K562 (cell line): ENCODE data around the gene ST6GALNAC2. TPM values are rescaled to one million over a fixed set of nuclear protein-coding genes. Genes with fewer than 3 reads are reported as not detected.

Source experiments
- ARHGAP35 ChIP-seq: fragments of 450-650 bp; IDR thresholded peaks from 2 replicates; pipeline ENCODE4 v1.6.1; 2018; ENCODE audit not compliant: partially characterized antibody
- CCNT2 ChIP-seq: IDR thresholded peaks from 2 replicates; pipeline ENCODE4 v1.6.1; 2011; ENCODE audit warnings: borderline replicate concordance, low read depth, mild to moderate bottlenecking, moderate library complexity, mixed read lengths, low read length; ENCODE audit not compliant: insufficient read length; ENCODE audit errors: extremely low read depth
- ELF2 ChIP-seq: fragments of 250-450 bp; sonication (Bioruptor Pico); IDR thresholded peaks from 2 replicates; pipeline ENCODE4 v1.5.0; 2021; ENCODE audit warnings: mild to moderate bottlenecking
- ERF ChIP-seq: fragments of 450-650 bp; formaldehyde crosslinking; IDR thresholded peaks from 2 replicates; pipeline ENCODE4 v1.4.0; 2020; ENCODE audit warnings: mild to moderate bottlenecking, mixed read lengths
- MAZ ChIP-seq, 2 experiments: fragments of 450-650 bp in 1 of 2; sonication (generic) in 1 of 2; formaldehyde crosslinking; IDR thresholded peaks in 1 of 2; conservative IDR thresholded peaks in 1 of 2; 2 replicates each; pipeline versions ENCODE4 v1.4.0 to v1.5.0; 2020; ENCODE audit warnings: mild to moderate bottlenecking in 1 of 2, missing genetic modification reagents in 1 of 2
- NCOR1 ChIP-seq: fragments of 450-650 bp; IDR thresholded peaks from 2 replicates; pipeline ENCODE4 v1.6.1; 2016; ENCODE audit warnings: mild to moderate bottlenecking, moderate library complexity
- PHF21A ChIP-seq: fragments of 450-650 bp; IDR thresholded peaks from 2 replicates; pipeline ENCODE4 v1.6.1; 2017; ENCODE audit warnings: low read depth, borderline replicate concordance
- POLR2B ChIP-seq: fragments of 450-650 bp; IDR thresholded peaks from 2 replicates; pipeline ENCODE4 v1.6.1; 2018; ENCODE audit warnings: low read depth; ENCODE audit not compliant: partially characterized antibody
- RAD21 ChIP-seq, 2 experiments: fragments of 250-450 bp in 1 of 2; fragments of 450-650 bp in 1 of 2; sonication (Bioruptor Pico) in 1 of 2; formaldehyde crosslinking in 1 of 2; IDR thresholded peaks in 1 of 2; conservative IDR thresholded peaks in 1 of 2; 2 replicates each; pipeline versions ENCODE4 v1.4.0 to v1.8.0; 2020 to 2022; ENCODE audit warnings: mild to moderate bottlenecking in 2 of 2, moderate library complexity in 1 of 2
- RBFOX2 ChIP-seq: fragments of 200-400 bp; formaldehyde crosslinking; IDR thresholded peaks from 2 replicates; pipeline ENCODE4 v1.6.1; 2017; ENCODE audit warnings: low read depth, mild to moderate bottlenecking, low read length, moderate library complexity
- SUPT5H ChIP-seq: fragments of 450-650 bp; IDR thresholded peaks from 2 replicates; pipeline ENCODE4 v1.6.1; 2016
- TOE1 ChIP-seq, 2 experiments: fragments of 450-650 bp in 1 of 2; sonication (generic) in 1 of 2; formaldehyde crosslinking in 1 of 2; IDR thresholded peaks; 2 replicates each; pipeline versions ENCODE4 v1.7.1 to v1.8.0; 2016 to 2022; ENCODE audit warnings: borderline replicate concordance in 2 of 2, mild to moderate bottlenecking in 2 of 2, antibody characterized with exemption in 1 of 2, inconsistent platforms in 1 of 2, low read depth in 1 of 2, missing genetic modification reagents in 1 of 2, moderate library complexity in 1 of 2
- ZNF445 ChIP-seq: fragments of 250-450 bp; sonication (Bioruptor Pico); IDR thresholded peaks from 2 replicates; pipeline ENCODE4 v1.4.0; 2020; ENCODE audit warnings: low read depth, mild to moderate bottlenecking, moderate library complexity
- polyA plus RNA-seq, 8 experiments: library from polyadenylated mRNA; depleted of rRNA in 4 of 8; stranded (reverse) in 5 of 8; unstranded in 3 of 8; fragments of >200 nt; fragmentation: Nextera tagmentation in 2 of 8; fragmentation: Illumina TruSeq in 1 of 8; extraction: Ambion mirVana in 2 of 8; extraction: Trizol in 1 of 8; gene quantifications; 2 replicates each; pipeline versions ENCODE4 v1.2.1 to v1.2.3, GENCODE V29; 2011 to 2014; ENCODE audit warnings: inconsistent platforms in 1 of 8, missing spikeins in 1 of 8
- total RNA-seq, 7 experiments: library from RNA; depleted of rRNA in 6 of 7; stranded (reverse); fragments of >200 nt in 6 of 7; fragmentation: Illumina TruSeq in 2 of 7; extraction: Trizol in 2 of 7; gene quantifications; 2 replicates each; pipeline versions ENCODE4 v1.2.1 to v1.2.3, GENCODE V29; 2011 to 2021; ENCODE audit warnings: low replicate concordance in 1 of 7
- TF ChIP-seq, protein P1 (sequence below): fragments of 250-450 bp; sonication (Bioruptor Pico); IDR thresholded peaks from 2 replicates; pipeline ENCODE4 v1.5.0; 2022; ENCODE audit warnings: mild to moderate bottlenecking
- TF ChIP-seq, protein P2 (sequence below): fragments of 250-450 bp; sonication (Bioruptor Pico); IDR thresholded peaks from 2 replicates; pipeline ENCODE4 v1.8.0; 2021; ENCODE audit warnings: moderate library complexity, mild to moderate bottlenecking, inconsistent platforms
- TF ChIP-seq, protein P3 (sequence below): IDR thresholded peaks from 2 replicates; pipeline ENCODE4 v1.6.1; 2011; ENCODE audit warnings: borderline replicate concordance, low read depth, mild to moderate bottlenecking, moderate library complexity, low read length; ENCODE audit not compliant: insufficient read depth, poor library complexity, severe bottlenecking
- TF ChIP-seq, protein P4 (sequence below), 2 experiments: fragments of 450-650 bp in 1 of 2; sonication (generic) in 1 of 2; formaldehyde crosslinking in 1 of 2; IDR thresholded peaks in 1 of 2; conservative IDR thresholded peaks in 1 of 2; 2 replicates each; pipeline versions ENCODE4 v1.6.1 to v1.8.1; 2016 to 2023; ENCODE audit warnings: mild to moderate bottlenecking in 2 of 2, moderate library complexity in 2 of 2, inconsistent platforms in 1 of 2, missing genetic modification reagents in 1 of 2

The ST6GALNAC2 gene
- total and polyA plus RNA-seq, 9 of the 15 experiments (the other 6 are each of a cell fraction or from before 2014, with no cell fraction given) = 0.18 TPM; not detected in 8

DNA sequence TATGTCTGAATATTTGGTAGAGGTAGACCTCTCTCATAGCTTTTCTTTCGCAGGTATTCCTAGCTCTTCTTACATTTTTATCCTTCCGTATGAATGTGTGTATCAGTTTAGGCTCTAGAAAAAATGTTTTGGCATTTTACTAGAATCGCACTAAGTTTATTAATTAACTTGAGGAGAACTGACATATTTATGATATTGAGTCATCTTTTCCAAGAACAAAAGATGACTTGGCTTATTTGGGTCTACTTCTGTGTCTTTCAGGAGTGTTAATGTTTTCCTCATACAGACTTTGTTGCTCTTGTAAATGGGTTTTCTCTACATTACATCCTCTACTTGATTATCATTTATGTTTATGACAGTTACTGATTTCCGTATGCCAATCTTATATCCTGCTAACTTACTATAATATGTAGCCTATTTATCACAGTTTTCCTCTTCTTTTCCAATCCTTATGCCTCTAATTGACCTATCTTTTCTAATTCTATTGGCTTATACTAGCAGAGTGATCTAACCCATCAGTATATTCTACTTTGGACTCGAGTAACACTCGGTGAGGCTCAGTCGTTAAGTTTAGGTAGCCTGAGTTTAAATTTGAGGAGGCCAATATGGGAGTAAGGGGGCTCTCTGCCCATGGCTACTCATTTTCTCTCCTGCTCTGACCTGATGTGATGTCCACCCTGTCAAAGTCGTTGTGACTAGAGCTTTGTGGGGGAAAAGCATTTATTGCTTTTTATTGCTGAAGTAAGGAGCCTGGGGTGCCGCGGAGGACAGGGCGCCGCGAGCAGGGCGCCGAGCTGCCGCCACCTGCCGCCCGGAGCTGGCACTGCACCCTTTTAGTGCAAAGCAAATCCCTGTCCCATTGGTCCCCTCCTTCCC, 37.8 kb upstream of the ST6GALNAC2 start (continued):
- TF ChIP-seq PHF21A (no peak), TOE1 (IDR thresholded peaks at IDR 0.05; ENCODE audit: borderline replicate concordance) (0 out of 2 replicates have a peak, but pooled peaks have one; percentile 24), TOE1 (CRISPR knock-in tag; IDR thresholded peaks at IDR 0.05; ENCODE audit: borderline replicate concordance, low read depth) (no peak), ARHGAP35 (peak; percentile 13), RAD21 (CRISPR knock-in tag; conservative IDR thresholded peaks at IDR 0.05 in 1 of 2, IDR thresholded peaks at IDR 0.05 in 1 of 2) (peak; percentile 87 to 92), ELF2 (peak; percentile 31; the same call in 1 of the 2 replicates), MAZ (CRISPR knock-in tag; conservative IDR thresholded peaks at IDR 0.05 in 1 of 2, IDR thresholded peaks at IDR 0.05 in 1 of 2) (peak in 1 of 2 experiments; percentile 40; a peak in 1 of 4 replicates), POLR2B (peak; percentile 68), SUPT5H (peak; percentile 51), ERF (CRISPR knock-in tag) (peak; percentile 33; the same call in 1 of the 2 replicates), ZNF445 (CRISPR knock-in tag) (no peak), RBFOX2 (peak; percentile 53), NCOR1 (peak; percentile 41), CCNT2 (peak; percentile 74)
- TF ChIP-seq, protein P1, sequence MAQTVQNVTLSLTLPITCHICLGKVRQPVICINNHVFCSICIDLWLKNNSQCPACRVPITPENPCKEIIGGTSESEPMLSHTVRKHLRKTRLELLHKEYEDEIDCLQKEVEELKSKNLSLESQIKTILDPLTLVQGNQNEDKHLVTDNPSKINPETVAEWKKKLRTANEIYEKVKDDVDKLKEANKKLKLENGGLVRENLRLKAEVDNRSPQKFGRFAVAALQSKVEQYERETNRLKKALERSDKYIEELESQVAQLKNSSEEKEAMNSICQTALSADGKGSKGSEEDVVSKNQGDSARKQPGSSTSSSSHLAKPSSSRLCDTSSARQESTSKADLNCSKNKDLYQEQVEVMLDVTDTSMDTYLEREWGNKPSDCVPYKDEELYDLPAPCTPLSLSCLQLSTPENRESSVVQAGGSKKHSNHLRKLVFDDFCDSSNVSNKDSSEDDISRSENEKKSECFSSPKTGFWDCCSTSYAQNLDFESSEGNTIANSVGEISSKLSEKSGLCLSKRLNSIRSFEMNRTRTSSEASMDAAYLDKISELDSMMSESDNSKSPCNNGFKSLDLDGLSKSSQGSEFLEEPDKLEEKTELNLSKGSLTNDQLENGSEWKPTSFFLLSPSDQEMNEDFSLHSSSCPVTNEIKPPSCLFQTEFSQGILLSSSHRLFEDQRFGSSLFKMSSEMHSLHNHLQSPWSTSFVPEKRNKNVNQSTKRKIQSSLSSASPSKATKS (CRISPR knock-in tag) = no peak
- TF ChIP-seq, protein P2, sequence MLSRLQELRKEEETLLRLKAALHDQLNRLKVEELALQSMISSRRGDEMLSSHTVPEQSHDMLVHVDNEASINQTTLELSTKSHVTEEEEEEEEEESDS (CRISPR knock-in tag) = no peak
- TF ChIP-seq, protein P3, sequence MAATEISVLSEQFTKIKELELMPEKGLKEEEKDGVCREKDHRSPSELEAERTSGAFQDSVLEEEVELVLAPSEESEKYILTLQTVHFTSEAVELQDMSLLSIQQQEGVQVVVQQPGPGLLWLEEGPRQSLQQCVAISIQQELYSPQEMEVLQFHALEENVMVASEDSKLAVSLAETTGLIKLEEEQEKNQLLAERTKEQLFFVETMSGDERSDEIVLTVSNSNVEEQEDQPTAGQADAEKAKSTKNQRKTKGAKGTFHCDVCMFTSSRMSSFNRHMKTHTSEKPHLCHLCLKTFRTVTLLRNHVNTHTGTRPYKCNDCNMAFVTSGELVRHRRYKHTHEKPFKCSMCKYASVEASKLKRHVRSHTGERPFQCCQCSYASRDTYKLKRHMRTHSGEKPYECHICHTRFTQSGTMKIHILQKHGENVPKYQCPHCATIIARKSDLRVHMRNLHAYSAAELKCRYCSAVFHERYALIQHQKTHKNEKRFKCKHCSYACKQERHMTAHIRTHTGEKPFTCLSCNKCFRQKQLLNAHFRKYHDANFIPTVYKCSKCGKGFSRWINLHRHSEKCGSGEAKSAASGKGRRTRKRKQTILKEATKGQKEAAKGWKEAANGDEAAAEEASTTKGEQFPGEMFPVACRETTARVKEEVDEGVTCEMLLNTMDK = peak; percentile 32
- TF ChIP-seq, protein P4, sequence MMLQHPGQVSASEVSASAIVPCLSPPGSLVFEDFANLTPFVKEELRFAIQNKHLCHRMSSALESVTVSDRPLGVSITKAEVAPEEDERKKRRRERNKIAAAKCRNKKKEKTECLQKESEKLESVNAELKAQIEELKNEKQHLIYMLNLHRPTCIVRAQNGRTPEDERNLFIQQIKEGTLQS (IDR thresholded peaks at IDR 0.05) = peak; percentile 85
- TF ChIP-seq, protein P4 (CRISPR knock-in tag; conservative IDR thresholded peaks at IDR 0.05) = no peak
